Left lung (tissue), 10 donors: Measurements from ENCODE around the gene C1QTNF6. TPM values are rescaled to one million over a fixed set of nuclear protein-coding genes. Genes with fewer than 3 reads are reported as not detected.

Experiments
- ATAC-seq: fragments of 200-7000 bp; cut with Tn5 transposase; one replicate; pipeline ENCODE4 v1.9.1; 2020; ENCODE audit warnings: moderate library complexity
- DNase-seq, 4 donors: peaks; one replicate each; pipeline ENCODE4 v3.0.0-alpha.2; 2013 to 2020
- H3K27ac ChIP-seq, 2 donors: fragments of 200-600 bp; sonication (generic) in 1 of 2; one replicate each; pipeline versions ENCODE4 v1.5.0 to v1.8.0; 2020 to 2021
- H3K27me3 ChIP-seq, 2 donors: fragments of 200-600 bp; sonication (generic) in 1 of 2; one replicate each; pipeline versions ENCODE4 v1.5.0 to v1.8.0; 2020 to 2021
- H3K36me3 ChIP-seq, 2 donors: fragments of 200-600 bp; sonication (generic) in 1 of 2; one replicate each; pipeline versions ENCODE4 v1.5.0 to v1.8.0; 2020 to 2021
- H3K4me1 ChIP-seq, 2 donors: fragments of 200-600 bp; one replicate each; pipeline ENCODE4 v1.8.0; 2021
- H3K4me3 ChIP-seq, 2 donors: fragments of 200-600 bp; sonication (generic) in 1 of 2; one replicate each; pipeline versions ENCODE4 v1.5.0 to v1.8.0; 2020 to 2021; ENCODE audit warnings: mild to moderate bottlenecking in 1 of 2
- H3K9me3 ChIP-seq, 2 donors: fragments of 200-600 bp; sonication (generic) in 1 of 2; one replicate each; pipeline versions ENCODE4 v1.5.0 to v1.8.0; 2020 to 2021
- intact Hi-C, 2 donors: fragments of 100-400 bp; cut with DNase I; formaldehyde crosslinking; loops; one replicate each; pipeline versions ENCODE4 v1.11.2 to v1.14.2; 2022
- polyA plus RNA-seq, 6 donors: library from polyadenylated mRNA; unstranded; fragments of 120-200 nt; gene quantifications; one replicate each; pipeline ENCODE4 v1.2.1, GENCODE V29; 2013; ENCODE audit not compliant: insufficient read length in 6 of 6
- total RNA-seq, 2 donors: library from RNA; stranded (reverse); fragmentation: NEBNext Ultra II Directional; extraction: Animal tissue kit (Norgen Biotek cat#: 25700); gene quantifications; one replicate each; pipeline ENCODE4 v1.2.1, GENCODE V29; 2021
- TF ChIP-seq, protein P1 (sequence below), 2 donors: fragments of 200-600 bp; sonication (generic) in 1 of 2; IDR thresholded peaks; one replicate each; pipeline versions ENCODE4 v1.5.0 to v1.8.0; 2021; ENCODE audit warnings: antibody characterized with exemption in 2 of 2
- donor health status: DM: no; HTN: yes; CAD: no.
- donor health status: DM: no; HTN: no; CAD: no.

C1QTNF6 gene
- total and polyA plus RNA-seq, 8 donors = 7.2 to 28.8 (median 24.4) TPM

DNA sequence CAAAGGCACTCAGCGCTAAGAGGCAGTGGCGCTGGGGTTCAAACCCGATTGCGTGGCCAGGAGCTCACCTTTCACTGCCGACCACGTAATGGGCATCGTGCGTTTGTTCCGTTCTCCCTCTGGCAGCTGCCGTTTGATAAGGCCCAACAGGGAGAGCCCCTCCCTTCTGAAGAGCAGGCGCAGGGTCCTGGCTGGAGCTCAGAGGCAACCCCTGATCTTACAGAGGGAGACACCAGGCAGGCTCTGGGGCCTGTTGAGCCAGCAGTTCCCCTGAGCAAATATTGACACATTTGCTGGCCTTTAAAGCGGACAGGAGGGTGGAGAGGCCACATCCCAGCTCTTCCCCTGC, 11.7 kb upstream of the C1QTNF6 start:
- TF ChIP-seq, protein P1, sequence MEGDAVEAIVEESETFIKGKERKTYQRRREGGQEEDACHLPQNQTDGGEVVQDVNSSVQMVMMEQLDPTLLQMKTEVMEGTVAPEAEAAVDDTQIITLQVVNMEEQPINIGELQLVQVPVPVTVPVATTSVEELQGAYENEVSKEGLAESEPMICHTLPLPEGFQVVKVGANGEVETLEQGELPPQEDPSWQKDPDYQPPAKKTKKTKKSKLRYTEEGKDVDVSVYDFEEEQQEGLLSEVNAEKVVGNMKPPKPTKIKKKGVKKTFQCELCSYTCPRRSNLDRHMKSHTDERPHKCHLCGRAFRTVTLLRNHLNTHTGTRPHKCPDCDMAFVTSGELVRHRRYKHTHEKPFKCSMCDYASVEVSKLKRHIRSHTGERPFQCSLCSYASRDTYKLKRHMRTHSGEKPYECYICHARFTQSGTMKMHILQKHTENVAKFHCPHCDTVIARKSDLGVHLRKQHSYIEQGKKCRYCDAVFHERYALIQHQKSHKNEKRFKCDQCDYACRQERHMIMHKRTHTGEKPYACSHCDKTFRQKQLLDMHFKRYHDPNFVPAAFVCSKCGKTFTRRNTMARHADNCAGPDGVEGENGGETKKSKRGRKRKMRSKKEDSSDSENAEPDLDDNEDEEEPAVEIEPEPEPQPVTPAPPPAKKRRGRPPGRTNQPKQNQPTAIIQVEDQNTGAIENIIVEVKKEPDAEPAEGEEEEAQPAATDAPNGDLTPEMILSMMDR (IDR thresholded peaks at IDR 0.05) = peak in 1 of 2 donors; percentile 27
- ATAC-seq = peak; percentile 4
- H3K4me1 ChIP-seq = peaks cover 33 to 36% of the 10 kb centered on the region in 2 donors
- no peaks in the 10 kb centered on the region for H3K36me3 ChIP-seq
- no peaks in the 10 kb centered on the region for H3K9me3 ChIP-seq
- DNase-seq = no peak
- H3K4me3 ChIP-seq = peak overlapping the region in 1 of 2 donors; percentile 55
- intact Hi-C loops = loop anchor here in 1 of 2 donors (2.0 to 10.0 kb wide), 2 partner anchors 33 to 125 kb away; no protein-coding TSS in a partner anchor
- H3K27me3 ChIP-seq = no peaks in the 10 kb centered on the region
- peak overlapping the region; percentile 48 to 89 for H3K27ac ChIP-seq

DNA sequence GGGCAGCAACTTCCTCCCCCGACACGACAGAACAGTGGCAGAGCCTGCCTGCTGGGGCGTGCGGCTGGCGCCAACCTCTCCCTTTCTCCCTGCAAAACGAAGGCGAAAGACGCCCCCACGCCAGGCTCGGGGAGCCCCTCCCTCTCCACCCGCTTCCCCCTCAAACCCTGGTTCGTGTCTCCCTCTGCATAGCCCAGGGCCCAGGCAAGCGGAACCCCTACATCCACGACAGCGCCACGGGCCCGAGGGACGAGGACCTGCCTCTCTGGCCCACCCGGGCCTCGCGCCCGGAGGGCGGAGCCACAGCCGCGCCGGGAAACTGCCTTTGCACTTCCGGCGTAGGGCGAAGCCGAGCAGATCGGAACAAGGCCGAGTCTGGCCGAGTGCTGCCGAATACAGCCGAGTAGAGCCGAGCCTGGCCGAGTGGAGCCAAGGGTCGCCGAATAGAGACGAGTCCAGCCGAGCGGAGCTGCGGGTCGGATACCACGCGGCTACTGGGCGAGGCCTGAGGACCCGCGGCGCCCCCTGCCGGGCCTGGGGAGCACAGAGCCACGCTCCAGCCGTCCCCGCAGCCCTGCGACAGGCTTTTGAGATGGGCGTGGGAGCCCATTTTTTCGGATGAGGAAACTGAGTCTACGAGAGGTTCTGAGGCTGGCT, 11.2 kb upstream of the C1QTNF6 start:
- intact Hi-C loops = loop anchor here in 1 of 2 donors (2.0 kb wide), 1 partner anchor 32 kb away; no protein-coding TSS in a partner anchor
- TF ChIP-seq, protein P1 (IDR thresholded peaks at IDR 0.05) = peak; percentile 92 to 97
- no peaks in the 10 kb centered on the region for H3K9me3 ChIP-seq
- H3K4me3 ChIP-seq = peak overlapping the region; percentile 44 to 55
- no peaks in the 10 kb centered on the region for H3K27me3 ChIP-seq
- no peaks in the 10 kb centered on the region for H3K36me3 ChIP-seq
- peak overlapping the region; percentile 89 to 95 for H3K27ac ChIP-seq
- peak; percentile 89 for ATAC-seq
- peak; percentile 96 to 99 (median 98) for DNase-seq
- peaks cover 33 to 36% of the 10 kb centered on the region in 2 donors for H3K4me1 ChIP-seq

DNA sequence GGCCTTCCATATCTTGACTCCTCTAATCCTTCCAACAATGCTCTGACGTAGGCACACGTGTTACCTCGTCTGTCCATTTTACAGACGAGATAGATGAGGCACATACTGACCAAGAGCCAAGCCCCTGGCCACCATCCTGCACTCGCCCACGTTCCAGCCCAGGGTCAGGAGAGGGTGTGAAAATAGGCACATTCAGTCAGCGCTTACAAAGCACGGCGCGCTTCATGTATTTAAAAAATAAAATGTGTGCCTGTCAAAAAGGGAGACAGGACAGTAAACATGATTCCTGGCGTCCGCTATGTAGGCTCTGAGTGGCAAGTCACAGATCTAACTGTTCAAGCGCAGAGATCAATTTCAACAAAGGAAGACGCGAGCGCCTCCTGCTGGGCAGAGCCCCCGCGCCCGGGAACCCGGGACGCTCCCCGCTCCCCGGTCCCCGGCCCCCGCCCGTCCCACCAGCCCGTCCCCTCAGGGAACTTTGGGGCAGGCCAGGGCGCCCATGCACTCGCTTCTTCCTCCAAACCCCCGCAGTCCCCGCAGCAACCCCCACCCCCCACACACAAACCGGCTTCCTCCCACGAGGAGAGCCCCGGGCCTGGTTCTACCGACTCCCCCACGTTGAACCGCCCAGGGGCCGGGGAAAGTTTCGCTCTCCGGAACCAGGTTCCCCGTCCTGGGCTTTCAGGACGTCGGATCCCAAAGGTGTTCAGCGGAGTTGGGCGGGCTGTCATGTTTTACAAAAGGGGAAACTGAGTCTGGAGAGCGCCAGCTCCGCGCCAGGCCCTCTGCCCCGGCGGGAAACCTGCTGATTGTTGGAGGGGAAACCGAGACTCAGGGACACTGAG, 10.4 kb upstream of the C1QTNF6 start:
- Histone ChIP-seq H3K4me1 (peaks cover 33 to 36% of the 10 kb centered on the region in 2 donors), H3K27me3 (no peaks in the 10 kb centered on the region), H3K36me3 (no peaks in the 10 kb centered on the region), H3K9me3 (no peaks in the 10 kb centered on the region), H3K27ac (peak overlapping the region; percentile 89 to 95), H3K4me3 (peak overlapping the region; percentile 44 to 55)
- TF ChIP-seq, protein P1 (IDR thresholded peaks at IDR 0.05) = peak; percentile 88 to 96
- intact Hi-C loops = loop anchor here in 1 of 2 donors (2.0 kb wide), 1 partner anchor 32 kb away; no protein-coding TSS in a partner anchor
- DNase-seq (peak; percentile 67 to 96 (median 86)), ATAC-seq (peak; percentile 74)

DNA sequence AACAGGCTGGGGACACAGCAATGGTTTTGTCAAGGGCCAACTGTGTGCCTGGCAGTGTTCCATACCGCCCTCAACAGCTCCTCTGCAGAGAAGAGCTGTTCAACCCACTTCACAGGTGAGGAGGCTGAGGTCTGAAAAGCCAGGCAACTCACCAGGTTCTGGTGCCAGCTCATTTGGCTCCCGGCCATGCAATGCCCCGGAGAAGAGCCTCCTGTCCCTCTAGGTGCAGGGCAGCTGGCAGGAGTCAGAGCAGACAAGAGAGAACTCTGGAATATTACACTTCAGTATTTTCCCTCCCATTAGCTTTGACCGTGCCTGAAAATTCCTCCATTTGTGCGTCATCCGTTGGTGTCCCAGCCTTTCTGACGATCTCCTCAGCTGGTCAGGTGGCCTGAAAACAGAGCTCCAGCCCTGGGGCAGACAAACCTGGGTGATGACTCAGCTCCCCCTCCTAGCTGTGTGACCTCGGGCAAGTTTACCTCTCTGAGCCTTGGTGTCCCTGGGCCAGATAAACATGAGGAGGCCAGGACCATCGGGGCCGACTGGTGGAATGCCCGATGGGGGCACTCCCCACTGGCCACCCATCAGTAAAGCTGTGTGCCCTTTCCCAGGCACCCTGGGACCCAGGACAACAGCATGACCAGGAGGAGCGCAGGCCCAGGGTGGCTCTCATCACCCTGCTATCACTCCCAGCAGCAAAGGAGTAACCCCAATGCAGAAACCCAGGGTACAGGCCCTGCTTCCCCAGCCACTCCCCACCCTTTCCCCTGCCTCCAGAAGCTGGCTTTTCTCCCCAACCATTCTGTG, 9.6 kb upstream of the C1QTNF6 start:
- peaks cover 33 to 36% of the 10 kb centered on the region in 2 donors for H3K4me1 ChIP-seq
- no peaks in the 10 kb centered on the region for H3K36me3 ChIP-seq
- DNase-seq (peak in 2 of 4 donors; percentile 81 to 82), ATAC-seq (peak; percentile 25)
- peak overlapping the region in 1 of 2 donors; percentile 55 for H3K4me3 ChIP-seq
- H3K27ac ChIP-seq = peak overlapping the region; percentile 89 to 95
- intact Hi-C loops = loop anchor here in 1 of 2 donors (2.0 kb wide), 1 partner anchor 31 kb away; no protein-coding TSS in a partner anchor
- TF ChIP-seq, protein P1 (IDR thresholded peaks at IDR 0.05) = no peak
- no peaks in the 10 kb centered on the region for H3K9me3 ChIP-seq
- H3K27me3 ChIP-seq = no peaks in the 10 kb centered on the region
